GM23248 (cell line): ENCODE results near the gene LRRC55. TPM values are rescaled to one million over a fixed set of nuclear protein-coding genes. Genes with fewer than 3 reads are reported as not detected.

Source experiments
- DNase-seq: peaks from one replicate; pipeline ENCODE4 v3.0.0-alpha.2; 2015
- H2AFZ ChIP-seq: fragments of 200-600 bp; sonication (generic); 2 replicates; pipeline ENCODE4 v1.6.1; 2016; ENCODE audit warnings: antibody characterized with exemption
- H3F3A ChIP-seq: fragments of 200-600 bp; sonication (generic); 2 replicates; pipeline ENCODE4 v1.6.1; 2016; ENCODE audit warnings: mild to moderate bottlenecking, antibody characterized with exemption, mixed run types; ENCODE audit not compliant: insufficient read depth
- H3K27ac ChIP-seq: fragments of 200-600 bp; sonication (generic); 2 replicates; pipeline ENCODE4 v1.5.1; 2016; ENCODE audit warnings: mild to moderate bottlenecking
- H3K27me3 ChIP-seq: fragments of 200-600 bp; sonication (generic); replicated peaks from 2 replicates; pipeline ENCODE4 v1.6.1; 2016; ENCODE audit warnings: mild to moderate bottlenecking; ENCODE audit not compliant: insufficient read depth
- H3K36me3 ChIP-seq: fragments of 200-600 bp; sonication (generic); 2 replicates; pipeline ENCODE4 v1.6.1; 2016; ENCODE audit warnings: low read depth, mild to moderate bottlenecking
- H3K4me1 ChIP-seq: fragments of 200-600 bp; sonication (generic); 2 replicates; pipeline ENCODE4 v1.6.1; 2016; ENCODE audit warnings: mild to moderate bottlenecking; ENCODE audit not compliant: insufficient read depth
- H3K4me2 ChIP-seq: fragments of 200-600 bp; sonication (generic); one replicate; pipeline ENCODE4 v1.6.1; 2016; ENCODE audit warnings: mild to moderate bottlenecking; ENCODE audit not compliant: unreplicated experiment
- H3K4me3 ChIP-seq: fragments of 200-600 bp; sonication (generic); 2 replicates; pipeline ENCODE4 v1.5.1; 2016; ENCODE audit warnings: mild to moderate bottlenecking
- H3K79me2 ChIP-seq: fragments of 200-600 bp; sonication (generic); 2 replicates; pipeline ENCODE4 v1.6.1; 2016; ENCODE audit warnings: mild to moderate bottlenecking; ENCODE audit not compliant: insufficient read depth
- H3K9ac ChIP-seq: fragments of 200-600 bp; sonication (generic); 2 replicates; pipeline ENCODE4 v1.6.1; 2016; ENCODE audit warnings: mild to moderate bottlenecking
- H3K9me2 ChIP-seq: fragments of 200-600 bp; sonication (generic); 2 replicates; pipeline ENCODE4 v1.6.1; 2016; ENCODE audit warnings: mixed run types, mild to moderate bottlenecking, moderate library complexity; ENCODE audit not compliant: insufficient read depth
- H3K9me3 ChIP-seq: fragments of 200-600 bp; sonication (generic); one replicate; pipeline ENCODE4 v1.6.1; 2017; ENCODE audit warnings: low read depth
- H4K20me1 ChIP-seq: fragments of 200-600 bp; sonication (generic); 2 replicates; pipeline ENCODE4 v1.6.0; 2016; ENCODE audit not compliant: insufficient read depth
- EZH2 ChIP-seq: fragments of 200-600 bp; sonication (generic); IDR thresholded peaks from 2 replicates; pipeline ENCODE4 v1.6.1; 2018; ENCODE audit warnings: antibody characterized with exemption, mild to moderate bottlenecking; ENCODE audit not compliant: insufficient read depth, poor library complexity, severe bottlenecking
- EZH2phosphoT487 ChIP-seq: fragments of 200-600 bp; sonication (generic); IDR thresholded peaks from 2 replicates; pipeline ENCODE4 v1.6.1; 2018; ENCODE audit warnings: antibody characterized with exemption, moderate library complexity, mild to moderate bottlenecking, low read depth; ENCODE audit not compliant: insufficient read depth
- WGBS, 2 experiments: methylation state at CpG; one replicate each; pipeline ENCODE4 v1.1.6; 2015 to 2017; ENCODE audit warnings: low lambda C conversion rate in 2 of 2, low coverage in 1 of 2; ENCODE audit errors: missing lambda C conversion rate in 2 of 2; 5-methylcytosine and 5-hydroxymethylcytosine counted together
- in situ Hi-C: fragments of 300-500 bp; cut with MboI; formaldehyde crosslinking; loops from 2 replicates; pipeline ENCODE4 v1.15.0; 2020
- polyA plus RNA-seq: library from polyadenylated mRNA; unstranded; fragments of >200 nt; fragmentation: Nextera tagmentation; extraction: Ambion mirVana; gene quantifications from 2 replicates; pipeline ENCODE4 v1.2.1, GENCODE V29; 2016
- total RNA-seq: library from RNA; depleted of rRNA; stranded (reverse); fragments of >200 nt; shearing (Covaris generic); gene quantifications from 2 replicates; pipeline ENCODE4 v1.2.3, GENCODE V29; 2014

Gene LRRC55
- total and polyA plus RNA-seq, 2 experiments from 2014 or later = not detected

DNA sequence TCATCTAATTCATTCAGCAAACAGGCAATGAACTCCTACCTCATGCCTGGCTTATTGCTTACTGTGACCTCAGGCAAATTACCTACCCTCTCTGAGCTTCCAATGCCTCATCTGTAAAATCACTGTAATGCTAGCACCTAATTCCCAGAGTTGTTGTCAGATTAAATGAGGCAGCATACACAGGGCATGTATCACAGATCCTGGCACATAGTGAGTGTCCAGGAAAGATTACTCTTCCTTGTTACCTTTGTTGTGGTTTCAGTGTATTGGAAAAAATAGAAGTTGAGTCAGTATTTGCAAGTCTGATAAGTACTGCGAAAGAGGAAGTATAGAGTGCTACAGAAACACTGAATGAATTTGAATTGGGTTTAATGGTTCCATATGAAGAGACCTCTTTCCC lies 26.4 kb upstream of the LRRC55 start:
- Histone ChIP-seq H2AFZ (no peak overlapping the region), H3K4me3 (no peak overlapping the region), H3K36me3 (no peaks in the 10 kb centered on the region), H3F3A (no peaks in the 10 kb centered on the region), H3K27me3 (peaks cover 14% of the 10 kb centered on the region; the same call in 1 of the 2 replicates), H3K4me2 (no peak overlapping the region), H3K9me3 (no peaks in the 10 kb centered on the region), H3K9ac (no peak overlapping the region), H3K27ac (no peak overlapping the region), H3K79me2 (no peaks in the 10 kb centered on the region), H3K9me2 (no peaks in the 10 kb centered on the region), H4K20me1 (no peaks in the 10 kb centered on the region), H3K4me1 (no peaks in the 10 kb centered on the region)
- WGBS, 2 experiments = 64 to 70% methylated on average over 1 of the region's 1 CpG
- TF ChIP-seq EZH2 (no peak), EZH2phosphoT487 (no peak)
- DNase-seq = no peak
- in situ Hi-C loops = no loop called here

DNA sequence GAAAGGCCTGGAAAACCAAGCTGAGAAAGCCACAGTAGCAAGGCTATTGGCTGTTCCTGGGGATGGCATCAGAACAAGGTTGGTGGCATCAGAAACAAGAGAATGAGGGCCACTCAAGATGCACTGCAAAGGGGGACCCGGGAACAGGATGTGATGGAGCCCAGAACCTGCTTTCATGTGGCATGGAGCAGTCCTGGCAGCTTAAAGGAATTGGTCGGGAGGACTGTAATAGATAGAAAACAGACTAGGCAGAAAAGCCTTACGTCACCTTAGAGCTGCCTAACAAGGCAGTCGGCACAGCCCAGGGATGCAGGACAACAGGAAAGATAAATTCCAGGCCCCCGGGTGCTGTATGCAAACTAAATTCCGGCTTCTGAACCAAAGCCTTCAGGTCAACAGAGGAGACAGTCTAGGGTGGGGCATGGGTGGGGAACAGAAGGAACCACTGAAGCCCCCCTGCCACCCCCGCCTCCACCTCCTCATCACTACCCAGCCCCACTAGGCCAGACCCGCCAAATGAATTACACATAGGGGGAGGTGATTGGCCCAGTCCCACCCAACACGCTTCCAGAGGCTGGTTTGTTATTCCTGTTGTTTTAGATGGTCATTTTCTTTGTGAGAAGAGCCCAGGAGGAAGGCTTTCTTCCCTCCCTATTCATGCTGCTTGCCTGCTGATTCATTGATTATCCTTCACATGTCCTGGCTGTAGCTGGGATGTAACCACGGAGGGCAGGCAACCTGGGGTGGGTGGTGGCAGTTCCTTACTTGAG lies 25.7 kb upstream of the LRRC55 start:
- no peak for TF ChIP-seq EZH2
- TF ChIP-seq EZH2phosphoT487 = no peak
- Histone ChIP-seq H3K9me2 (no peaks in the 10 kb centered on the region), H2AFZ (no peak overlapping the region), H3K4me2 (no peak overlapping the region), H3K4me3 (no peak overlapping the region), H4K20me1 (no peaks in the 10 kb centered on the region), H3K27ac (no peak overlapping the region), H3K9ac (no peak overlapping the region), H3K79me2 (no peaks in the 10 kb centered on the region), H3K4me1 (no peaks in the 10 kb centered on the region), H3K27me3 (peaks cover 16% of the 10 kb centered on the region; the same call in 1 of the 2 replicates), H3F3A (no peaks in the 10 kb centered on the region), H3K9me3 (no peaks in the 10 kb centered on the region), H3K36me3 (no peaks in the 10 kb centered on the region)
- in situ Hi-C loops = no loop called here
- no peak for DNase-seq
- WGBS, 2 experiments = 25 to 29% methylated on average over 8 to 10 of the region's 10 CpGs

DNA sequence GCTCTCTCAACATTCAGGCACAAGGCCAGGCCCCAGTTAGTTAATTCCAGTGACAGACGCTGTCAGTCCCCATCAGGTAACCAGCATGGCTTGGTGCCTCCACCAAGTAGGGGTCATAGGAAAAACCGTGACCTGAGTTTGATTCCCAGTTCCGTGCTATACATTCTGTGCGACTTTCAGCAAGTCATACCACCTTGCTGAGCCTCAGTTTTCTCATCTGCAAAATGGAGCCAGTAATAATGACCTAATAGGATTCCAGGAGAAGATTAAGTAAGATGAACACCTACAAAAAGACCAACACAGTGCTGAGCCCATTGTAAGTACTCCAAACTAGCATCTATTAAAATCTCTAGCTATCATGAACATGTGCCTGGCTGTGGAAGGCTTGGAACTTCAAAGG lies 24.8 kb upstream of the LRRC55 start:
- Histone ChIP-seq H3K4me2 (no peak overlapping the region), H3K4me1 (no peaks in the 10 kb centered on the region), H3K4me3 (no peak overlapping the region), H3K79me2 (no peaks in the 10 kb centered on the region), H3K36me3 (no peaks in the 10 kb centered on the region), H3K9ac (no peak overlapping the region), H3K9me3 (no peaks in the 10 kb centered on the region), H3K9me2 (no peaks in the 10 kb centered on the region), H3K27ac (no peak overlapping the region), H3F3A (no peaks in the 10 kb centered on the region), H3K27me3 (peaks cover 25% of the 10 kb centered on the region), H4K20me1 (no peaks in the 10 kb centered on the region), H2AFZ (no peak overlapping the region)
- TF ChIP-seq EZH2 = no peak
- no peak for TF ChIP-seq EZH2phosphoT487
- in situ Hi-C loops = no loop called here
- 62 to 64% methylated on average over 4 of the region's 4 CpGs for WGBS, 2 experiments
- DNase-seq = no peak

DNA sequence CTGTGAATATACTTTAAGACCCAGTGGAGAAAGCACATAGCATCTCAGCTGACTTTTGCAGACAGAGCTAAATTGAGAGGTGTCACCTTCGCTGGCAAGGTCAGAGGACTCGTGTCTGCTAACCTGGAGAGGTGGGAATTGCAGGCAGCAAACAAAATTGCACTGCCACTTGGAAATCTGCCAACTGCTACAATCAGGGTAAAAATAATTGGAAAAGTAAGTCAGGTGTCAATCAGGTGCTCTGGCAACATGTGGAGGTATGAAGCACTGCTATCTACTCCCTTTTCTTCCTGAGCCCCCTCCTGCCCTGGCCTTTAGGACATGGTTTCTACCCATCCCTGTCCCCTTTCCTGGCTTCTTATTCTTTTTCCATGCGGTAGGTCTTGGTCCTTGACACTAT lies 24.1 kb upstream of the LRRC55 start:
- DNase-seq = no peak
- 38 to 40% methylated on average over 3 of the region's 3 CpGs for WGBS, 2 experiments
- H3K9ac ChIP-seq = no peak overlapping the region
- H3F3A ChIP-seq = no peaks in the 10 kb centered on the region
- H3K9me3 ChIP-seq = no peaks in the 10 kb centered on the region
- H4K20me1 ChIP-seq = no peaks in the 10 kb centered on the region
- H3K9me2 ChIP-seq = no peaks in the 10 kb centered on the region
- H3K79me2 ChIP-seq = no peaks in the 10 kb centered on the region
- in situ Hi-C loops = no loop called here
- TF ChIP-seq EZH2phosphoT487 (no peak), EZH2 (no peak)
- no peak overlapping the region for H3K27ac ChIP-seq
- no peak overlapping the region for H3K4me2 ChIP-seq
- H3K36me3 ChIP-seq = no peaks in the 10 kb centered on the region
- H2AFZ ChIP-seq = no peak overlapping the region
- no peak overlapping the region for H3K4me3 ChIP-seq
- peaks cover 29% of the 10 kb centered on the region for H3K27me3 ChIP-seq
- H3K4me1 ChIP-seq = no peaks in the 10 kb centered on the region
